ENCODE measurements around the gene ZCCHC14. TPM values are rescaled to one million over a fixed set of nuclear protein-coding genes. Genes with fewer than 3 reads are reported as not detected.
A peak's percentile ranks its signal among the peaks of the same experiment; 100 is the strongest.

The ZCCHC14 gene
- total RNA-seq = 4.4 and 6.3 TPM in 2 replicates
- total RNA-seq (2013) = 0.65 TPM
- polyA plus RNA-seq = 0.70 and 1.2 TPM in 2 replicates
- polyA minus RNA-seq = 0.60 and 2.5 TPM in 2 replicates

DNA sequence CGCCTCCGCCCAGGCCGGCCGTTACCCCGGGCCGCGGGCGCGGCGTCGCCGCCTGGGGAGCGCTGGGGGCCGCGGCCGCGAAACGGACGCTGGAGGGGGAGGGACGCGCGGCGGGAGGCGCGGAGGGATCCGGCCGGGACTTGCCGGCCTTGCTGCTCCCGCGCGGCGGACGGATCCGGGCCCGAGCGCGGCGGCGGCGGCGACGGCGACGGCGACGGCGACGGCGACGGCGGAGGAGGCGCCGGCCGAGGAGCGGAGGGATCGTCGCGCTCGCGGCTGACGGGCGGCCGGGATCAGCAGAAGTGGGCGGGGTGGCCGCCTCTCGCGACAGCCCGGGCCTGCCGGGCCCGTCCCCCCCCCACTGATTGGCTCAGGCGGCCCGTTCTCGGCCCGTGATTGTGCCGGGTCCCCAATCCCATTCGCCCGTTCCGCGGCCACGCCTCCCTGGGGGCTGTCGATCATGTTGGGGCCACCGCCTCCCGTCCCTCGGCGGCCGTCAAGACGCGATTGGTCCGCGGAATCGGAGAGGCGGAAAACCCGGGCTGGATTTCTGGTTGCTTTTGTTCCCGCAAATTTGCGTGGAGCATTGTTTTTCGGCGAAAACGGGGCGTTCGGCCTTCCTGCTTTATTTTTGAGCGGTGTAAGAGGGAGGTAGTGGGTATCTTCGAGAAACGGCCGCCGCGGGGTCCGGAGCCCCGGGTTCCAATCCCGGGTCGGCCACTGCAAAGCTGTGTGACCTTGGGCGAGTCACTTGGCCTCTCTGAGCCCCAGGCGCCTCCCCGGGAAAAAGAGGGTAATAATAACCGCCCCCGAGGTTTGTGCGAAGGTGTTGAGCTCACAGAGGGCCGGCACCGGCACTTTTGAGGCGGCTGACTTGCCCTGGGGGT is at the start of gene ZCCHC14:
Gene ZCCHC14, minus strand, starts transcription at position 304 of the 887 bp plus-strand sequence. CDS start 786 bp downstream, outside the sequence.
- Mint-ChIP-seq H3K4me3 (peak within 1 kb of the TSS; percentile 88), H3K27ac (peak within 1 kb of the TSS; percentile 61), H3K4me1 (peaks cover 43% of the 10 kb centered on the region), H3K9me3 (ENCODE audit: insufficient read depth) (no peaks in the 10 kb centered on the region), H3K27me3 (peaks cover 45% of the 10 kb centered on the region)
- no peak for TF ChIP-seq EZH2 (IDR thresholded peaks at IDR 0.05; ENCODE audit: borderline replicate concordance, insufficient read depth, low read depth, low read length, poor library complexity, severe bottlenecking)
- no peak for TF ChIP-seq CTCF (IDR thresholded peaks at IDR 0.05)
- peak within 1 kb of the TSS; percentile 60 for H2AFZ ChIP-seq (ENCODE audit: insufficient read depth, low read depth, low read length, poor library complexity, severe bottlenecking)
- H3K4me3 ChIP-seq (ENCODE audit: control extremely low read depth in 1 of 5, extremely low read depth in 1 of 5, insufficient read depth in 1 of 5, low read depth in 2 of 5, low read length in 4 of 5) = peak within 1 kb of the TSS in 4 of 5 experiments; percentile 35 to 61 (median 46)
- H4K20me1 ChIP-seq (ENCODE audit: control insufficient read depth, insufficient read depth, low read length, poor library complexity, severe bottlenecking) = peaks cover 13% of the 10 kb centered on the region
- intact Hi-C loops (cut with micrococcal nuclease) = loop anchor here (10.0 kb wide), 1 partner anchor 142 kb away; no protein-coding TSS in a partner anchor
- peaks cover 0 to 25% (median 0%) of the 10 kb centered on the region in 3 donors for H3K9me3 ChIP-seq (ENCODE audit: control extremely low read depth in 1 of 3, control insufficient read depth in 2 of 3, insufficient read depth in 1 of 3, low read length in 2 of 3)
- H3K27ac ChIP-seq (ENCODE audit: low read length in 2 of 2) = no peak within 1 kb of the TSS
- ATAC-seq (ENCODE audit: low read depth) (peak; percentile 97), DNase-seq (peak; percentile 95)
- peak within 1 kb of the TSS; percentile 78 for H3K4me2 ChIP-seq (replicated peaks; ENCODE audit: low read depth, low read length, poor library complexity, severe bottlenecking)
- H3K9ac ChIP-seq (ENCODE audit: low read length) = peak within 1 kb of the TSS; percentile 56
- no peaks in the 10 kb centered on the region for H3K36me3 ChIP-seq (replicated peaks in 1 of 2; ENCODE audit: control extremely low read depth in 1 of 2, control insufficient read depth in 1 of 2, extremely low read depth in 1 of 2, insufficient read depth in 2 of 2, low read length in 1 of 2)
- 1% methylated on average over 118 of the region's 119 CpGs for WGBS (ENCODE audit: insufficient coverage)
- H3K79me2 ChIP-seq (ENCODE audit: control insufficient read depth, insufficient read depth, low read length) = no peaks in the 10 kb centered on the region
- POLR2A ChIA-PET = no interaction called here
- H3K4me1 ChIP-seq (ENCODE audit: control insufficient read depth in 2 of 2, insufficient read depth in 2 of 2, low read length in 2 of 2) = peaks cover 28 to 33% of the 10 kb centered on the region in 2 donors
- CTCF ChIA-PET = no interaction called here
- H3K27me3 ChIP-seq (replicated peaks in 1 of 4; ENCODE audit: control extremely low read depth in 1 of 4, control insufficient read depth in 3 of 4, insufficient read depth in 4 of 4, low read length in 3 of 4) = peaks cover 0 to 51% (median 15%) of the 10 kb centered on the region in 4 experiments

DNA sequence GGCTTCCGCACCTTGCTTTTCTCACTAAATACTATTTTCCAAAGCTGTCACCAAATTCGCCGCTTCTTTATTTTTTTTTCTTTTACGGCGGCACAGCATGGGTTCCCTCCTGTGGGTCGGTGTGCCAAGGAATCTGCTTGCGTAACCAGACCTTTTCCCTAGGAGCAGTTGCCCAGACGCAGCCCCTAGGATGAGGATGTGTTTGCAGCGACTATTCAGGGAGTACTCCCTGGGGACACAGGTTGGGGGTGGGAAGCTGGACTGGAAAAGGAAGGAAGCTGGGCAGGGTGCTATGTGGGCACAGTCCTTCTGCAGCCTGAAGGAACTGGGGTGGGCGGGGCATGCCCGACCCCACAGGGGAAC is 49.0 kb upstream of the ZCCHC14 start:
- Mint-ChIP-seq H3K27ac (no peak overlapping the region), H3K4me1 (no peaks in the 10 kb centered on the region), H3K4me3 (no peak overlapping the region), H3K9me3 (ENCODE audit: insufficient read depth) (peaks cover 2% of the 10 kb centered on the region), H3K27me3 (peaks cover 50% of the 10 kb centered on the region)
- intact Hi-C loops (cut with micrococcal nuclease) = no loop called here
- H3K36me3 ChIP-seq (replicated peaks in 1 of 2; ENCODE audit: control extremely low read depth in 1 of 2, control insufficient read depth in 1 of 2, extremely low read depth in 1 of 2, insufficient read depth in 2 of 2, low read length in 1 of 2) = no peaks in the 10 kb centered on the region
- DNase-seq (no peak), ATAC-seq (ENCODE audit: low read depth) (no peak)
- 76% methylated on average over 8 of the region's 11 CpGs for WGBS (ENCODE audit: insufficient coverage)
- H3K9me3 ChIP-seq (ENCODE audit: control extremely low read depth in 1 of 3, control insufficient read depth in 2 of 3, insufficient read depth in 1 of 3, low read length in 2 of 3) = peaks cover 0 to 25% (median 4%) of the 10 kb centered on the region in 3 donors
- H3K27ac ChIP-seq (ENCODE audit: low read length in 2 of 2) = no peak overlapping the region
- ChIA-PET CTCF (interaction anchor here (2.0 kb wide), 1 partner anchor 94 kb away, joined by 8 read pairs; no protein-coding TSS in a partner anchor), POLR2A (no interaction called here)
- no peak overlapping the region for H2AFZ ChIP-seq (ENCODE audit: insufficient read depth, low read depth, low read length, poor library complexity, severe bottlenecking)
- no peak for TF ChIP-seq EZH2 (IDR thresholded peaks at IDR 0.05; ENCODE audit: borderline replicate concordance, insufficient read depth, low read depth, low read length, poor library complexity, severe bottlenecking)
- TF ChIP-seq CTCF (IDR thresholded peaks at IDR 0.05) = no peak
- H4K20me1 ChIP-seq (ENCODE audit: control insufficient read depth, insufficient read depth, low read length, poor library complexity, severe bottlenecking) = no peaks in the 10 kb centered on the region
- H3K79me2 ChIP-seq (ENCODE audit: control insufficient read depth, insufficient read depth, low read length) = no peaks in the 10 kb centered on the region
- H3K4me1 ChIP-seq (ENCODE audit: control insufficient read depth in 2 of 2, insufficient read depth in 2 of 2, low read length in 2 of 2) = no peaks in the 10 kb centered on the region
- H3K4me3 ChIP-seq (ENCODE audit: control extremely low read depth in 1 of 5, extremely low read depth in 1 of 5, insufficient read depth in 1 of 5, low read depth in 2 of 5, low read length in 4 of 5) = no peak overlapping the region
- H3K27me3 ChIP-seq (replicated peaks in 1 of 4; ENCODE audit: control extremely low read depth in 1 of 4, control insufficient read depth in 3 of 4, insufficient read depth in 4 of 4, low read length in 3 of 4) = peaks cover 0 to 9% (median 0%) of the 10 kb centered on the region in 4 experiments
- no peak overlapping the region for H3K4me2 ChIP-seq (replicated peaks; ENCODE audit: low read depth, low read length, poor library complexity, severe bottlenecking)
- no peak overlapping the region for H3K9ac ChIP-seq (ENCODE audit: low read length)

Data from B cell (primary cell).